ENCODE data around the gene KERA.

KERA gene

GRCh38 chr12:91007531-91008290 lies 50.1 kb downstream of the KERA start:
- no peak for DNase-seq

GRCh38 chr12:91004872-91005271 lies 53.0 kb downstream of the KERA start, which contains the start of gene EPYC:
Gene EPYC (minus strand): TSS chr12:91004972. CDS start chr12:91002565, 2,407 bp downstream.
- DNase-seq, result no peak

- DNase-seq, result no peak
Observed at GRCh38 chr12:91003737-91004136, 54.1 kb downstream of the KERA start.

- no peak for DNase-seq
Observed at GRCh38 chr12:91001306-91001705, 56.5 kb downstream of the KERA start.

Data from GOT3 (cell line).